Sigmoid colon (tissue), 4 donors: Measurements from ENCODE around the gene STXBP5.

Source experiments
- POLR2AphosphoS5 ChIP-seq, 4 donors: sonication (generic); formaldehyde crosslinking; IDR thresholded peaks; one replicate each; pipeline ENCODE4 v1.6.1; 2017; ENCODE audit warnings: antibody characterized with exemption in 4 of 4
- TF ChIP-seq, protein P1 (sequence below), 4 experiments: fragments of 450-650 bp in 3 of 4; fragments of 200-600 bp in 1 of 4; IDR thresholded peaks; one replicate each; pipeline ENCODE4 v1.5.1; 2016 to 2019; ENCODE audit warnings: antibody characterized with exemption in 4 of 4, mild to moderate bottlenecking in 3 of 4, moderate library complexity in 2 of 4

- TF ChIP-seq, protein P1, sequence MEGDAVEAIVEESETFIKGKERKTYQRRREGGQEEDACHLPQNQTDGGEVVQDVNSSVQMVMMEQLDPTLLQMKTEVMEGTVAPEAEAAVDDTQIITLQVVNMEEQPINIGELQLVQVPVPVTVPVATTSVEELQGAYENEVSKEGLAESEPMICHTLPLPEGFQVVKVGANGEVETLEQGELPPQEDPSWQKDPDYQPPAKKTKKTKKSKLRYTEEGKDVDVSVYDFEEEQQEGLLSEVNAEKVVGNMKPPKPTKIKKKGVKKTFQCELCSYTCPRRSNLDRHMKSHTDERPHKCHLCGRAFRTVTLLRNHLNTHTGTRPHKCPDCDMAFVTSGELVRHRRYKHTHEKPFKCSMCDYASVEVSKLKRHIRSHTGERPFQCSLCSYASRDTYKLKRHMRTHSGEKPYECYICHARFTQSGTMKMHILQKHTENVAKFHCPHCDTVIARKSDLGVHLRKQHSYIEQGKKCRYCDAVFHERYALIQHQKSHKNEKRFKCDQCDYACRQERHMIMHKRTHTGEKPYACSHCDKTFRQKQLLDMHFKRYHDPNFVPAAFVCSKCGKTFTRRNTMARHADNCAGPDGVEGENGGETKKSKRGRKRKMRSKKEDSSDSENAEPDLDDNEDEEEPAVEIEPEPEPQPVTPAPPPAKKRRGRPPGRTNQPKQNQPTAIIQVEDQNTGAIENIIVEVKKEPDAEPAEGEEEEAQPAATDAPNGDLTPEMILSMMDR (IDR thresholded peaks at IDR 0.05) = no peak
- TF ChIP-seq POLR2AphosphoS5 (IDR thresholded peaks at IDR 0.05) = no peak
Observed at GRCh38 chr6:147154454-147154853, 49.8 kb upstream of the STXBP5 start.
